AG08396 (cell line): Measurements from ENCODE around the gene SNUPN.
A peak's percentile ranks its signal among the peaks of the same experiment; 100 is the strongest.
"Not testable (repeated sequence)": the region's sequence is repeated elsewhere in the genome, so short reads cannot be mapped to it uniquely, and the experiment has no call there.

Source experiments
- DNase-seq: peaks from one replicate; pipeline ENCODE4 v3.0.0; 2012; ENCODE audit warnings: low spot score, mixed read lengths

The SNUPN gene

DNA sequence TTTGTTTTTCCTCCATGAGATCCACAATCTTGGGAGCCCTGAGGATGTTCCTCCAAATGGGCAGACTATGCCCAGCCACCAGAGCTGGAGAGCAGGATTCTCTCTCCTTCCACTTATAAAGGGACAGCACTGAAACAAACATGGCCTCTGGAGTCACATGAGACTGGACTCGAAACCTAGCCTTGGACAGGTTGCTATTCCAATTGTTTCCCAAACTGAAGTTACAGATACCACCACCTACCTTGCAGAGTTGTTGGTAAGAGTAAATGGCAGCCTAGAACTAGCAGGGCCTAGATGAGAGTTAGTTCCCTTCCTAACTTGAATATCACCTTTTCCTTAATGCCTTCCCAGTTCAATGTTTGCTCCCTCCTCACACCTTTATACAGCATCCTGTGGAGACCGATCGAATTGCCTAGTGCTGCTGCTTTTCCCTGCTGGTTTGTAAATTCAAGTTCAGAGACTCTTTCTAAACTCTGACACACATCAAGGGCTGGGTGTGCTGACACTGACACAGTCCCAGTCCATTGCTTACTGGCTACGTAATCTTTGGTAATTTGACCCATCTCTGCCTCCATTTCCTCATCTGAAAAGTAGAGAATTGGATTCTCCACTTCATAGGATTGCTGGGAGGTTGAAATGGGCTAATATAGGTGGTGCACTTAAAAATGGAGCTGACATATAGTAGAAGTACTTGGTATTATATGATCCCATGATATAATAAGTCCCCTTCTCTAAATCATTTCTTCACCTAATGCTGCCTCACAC, 11.9 kb upstream of the SNUPN start:
- no peak for DNase-seq

DNA sequence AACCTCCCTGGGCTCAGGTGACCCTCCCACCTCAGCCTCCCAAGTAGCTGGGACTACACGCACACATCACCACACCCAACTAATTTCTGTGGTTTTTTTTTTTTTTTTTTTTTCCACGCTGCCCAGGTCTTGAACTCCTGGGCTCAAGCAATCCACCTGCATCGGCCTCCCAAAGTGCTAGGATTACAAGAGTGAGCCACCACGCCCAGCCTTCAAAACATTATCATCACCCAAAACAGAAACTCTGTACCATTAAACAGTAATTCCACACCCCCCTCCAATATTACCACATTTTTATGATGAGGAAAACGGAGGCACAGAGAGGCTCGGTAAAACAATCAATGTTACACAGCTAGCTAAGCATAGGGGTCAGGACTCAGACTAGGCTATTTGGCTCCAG, 10.5 kb upstream of the SNUPN start:
- DNase-seq: no peak

DNA sequence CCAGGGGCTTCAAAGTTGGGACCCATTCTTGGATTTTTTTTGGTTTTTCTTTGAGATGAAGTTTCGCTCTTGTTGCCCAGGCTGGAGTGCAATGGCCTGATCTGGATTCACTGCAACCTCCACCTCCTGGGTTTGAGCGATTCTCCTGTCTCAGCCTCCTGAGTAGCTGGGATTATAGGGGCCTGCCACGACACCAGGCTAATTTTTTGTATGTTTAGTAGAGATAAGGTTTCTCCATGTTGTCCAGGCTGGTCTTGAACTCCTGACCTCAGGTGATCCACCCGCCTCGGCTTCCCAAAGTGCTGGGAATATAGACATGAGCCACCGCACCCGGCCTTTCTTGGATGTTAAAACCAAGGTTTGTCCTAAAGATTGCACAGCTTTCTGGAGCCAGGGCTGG, 8.4 kb upstream of the SNUPN start:
- not testable (repeated sequence) for DNase-seq

DNA sequence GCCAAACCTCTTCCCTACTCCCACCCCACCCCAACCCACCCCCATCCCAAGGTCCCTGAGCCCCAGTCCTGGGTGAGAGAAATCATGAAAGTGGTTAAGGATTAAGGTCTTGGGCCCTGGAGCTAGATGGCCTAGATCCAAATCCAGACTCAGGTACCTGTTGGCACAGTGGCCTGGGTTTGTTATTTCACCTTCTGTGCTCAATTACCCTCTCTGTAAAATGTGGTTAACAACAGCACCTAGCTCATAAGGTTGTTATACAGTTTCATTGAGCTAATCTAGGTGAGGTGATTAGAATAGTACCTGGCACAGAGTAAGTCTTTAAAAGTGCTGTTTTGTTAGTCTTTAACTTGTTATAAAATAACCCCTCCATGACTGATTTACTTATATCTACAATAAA, 6.4 kb upstream of the SNUPN start:
- no peak for DNase-seq

DNA sequence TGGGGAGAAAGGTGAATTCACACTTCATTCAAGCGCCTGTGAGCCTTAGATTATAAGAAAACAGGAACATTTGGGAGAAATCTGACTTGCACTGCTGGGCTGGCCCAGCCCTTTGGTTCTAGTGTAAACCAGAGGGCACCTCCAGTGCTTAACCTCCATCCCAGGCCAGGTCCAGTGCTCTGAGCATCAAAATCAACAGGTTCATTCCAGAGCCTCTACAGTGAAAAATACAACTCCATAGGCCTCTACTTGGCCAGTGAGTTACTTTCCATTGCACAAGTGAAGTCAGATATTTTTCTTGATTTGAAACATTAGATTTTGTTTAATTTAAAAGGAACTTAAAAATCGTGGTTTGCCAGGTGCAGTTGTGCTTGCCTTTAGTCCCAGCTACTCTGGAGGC, 3.0 kb downstream of the SNUPN start:
- no peak for DNase-seq

DNA sequence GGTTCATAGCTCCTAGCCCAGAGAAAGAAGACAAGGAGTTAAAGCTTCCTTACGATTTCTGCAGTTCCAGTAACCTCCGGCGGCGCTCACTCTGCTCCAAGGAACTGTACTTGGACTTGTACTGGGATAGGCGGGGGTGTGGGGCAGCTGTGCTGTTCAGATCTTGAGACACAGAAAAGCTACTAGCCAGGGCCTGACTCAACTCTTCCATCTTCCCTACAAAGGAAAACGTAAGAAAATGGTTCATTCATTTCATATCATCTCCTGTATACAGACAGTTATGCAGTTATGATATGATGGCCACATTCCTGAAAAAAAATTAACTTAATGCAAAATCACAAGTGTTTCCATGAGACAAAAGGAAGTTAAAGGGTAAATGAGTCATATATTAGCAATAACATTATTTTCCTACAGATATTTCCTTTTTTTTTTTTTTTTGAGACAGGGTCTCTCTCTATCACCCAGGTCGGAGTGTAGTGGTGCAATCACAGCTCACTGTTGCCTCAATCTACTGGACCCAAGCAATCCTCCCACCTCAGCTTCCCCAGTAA, 4.6 kb downstream of the SNUPN start:
- DNase-seq: peak; percentile 90

DNA sequence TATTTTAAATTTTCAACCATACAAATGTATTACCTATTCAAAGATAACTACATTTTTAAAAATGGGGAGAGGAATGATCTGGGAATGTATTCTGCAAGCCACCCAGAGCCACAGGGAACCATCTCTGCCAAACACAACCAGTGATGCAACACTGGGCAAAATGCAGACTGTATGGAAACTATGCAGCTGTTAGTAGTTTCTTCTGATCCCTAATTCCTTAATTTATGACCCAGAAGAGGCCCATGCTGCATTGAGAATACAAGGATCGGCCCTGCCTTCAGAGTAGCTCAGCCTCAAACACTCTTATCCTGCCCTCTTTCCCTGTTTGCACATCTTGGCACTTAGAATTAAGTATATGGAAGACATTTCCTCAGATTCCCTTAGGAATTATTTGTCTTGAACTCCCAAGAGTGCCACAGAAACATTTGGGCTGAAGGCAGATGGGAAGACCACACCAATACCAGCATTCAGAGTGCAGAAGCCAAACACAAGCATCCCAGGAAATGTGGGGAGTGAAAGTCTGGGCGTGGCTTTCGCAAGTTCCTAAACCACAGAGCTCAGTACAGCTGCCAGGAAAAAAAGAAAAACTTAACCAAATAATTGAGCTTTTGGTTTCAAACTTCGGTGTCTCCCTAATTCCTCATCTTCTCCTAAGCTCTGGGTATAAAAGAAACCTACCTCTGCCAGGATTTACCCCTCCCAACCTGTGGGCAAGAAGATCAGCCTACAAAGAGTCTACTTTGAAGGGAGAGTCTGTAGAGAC, 5.3 kb downstream of the SNUPN start:
- DNase-seq: peak; percentile 52

DNA sequence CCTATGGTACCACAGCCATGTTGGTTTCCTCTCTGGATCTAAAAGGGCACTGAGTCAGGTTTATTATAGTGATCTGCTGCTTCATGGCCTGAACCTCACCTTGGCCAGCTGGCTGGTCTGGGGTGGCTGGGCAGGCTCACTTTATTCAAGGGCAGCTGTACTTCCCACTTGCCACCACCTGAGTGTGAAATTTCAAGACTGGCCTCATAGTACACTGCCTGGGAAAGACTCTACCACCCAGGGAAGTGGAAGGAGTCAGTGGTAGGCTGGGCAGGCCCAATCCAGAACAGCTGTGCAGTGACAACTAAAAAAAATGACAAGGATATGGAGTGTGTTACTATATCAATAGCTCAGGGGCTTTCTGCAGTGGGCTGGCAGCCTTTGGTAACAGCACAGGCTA, 8.8 kb downstream of the SNUPN start:
- no peak for DNase-seq

DNA sequence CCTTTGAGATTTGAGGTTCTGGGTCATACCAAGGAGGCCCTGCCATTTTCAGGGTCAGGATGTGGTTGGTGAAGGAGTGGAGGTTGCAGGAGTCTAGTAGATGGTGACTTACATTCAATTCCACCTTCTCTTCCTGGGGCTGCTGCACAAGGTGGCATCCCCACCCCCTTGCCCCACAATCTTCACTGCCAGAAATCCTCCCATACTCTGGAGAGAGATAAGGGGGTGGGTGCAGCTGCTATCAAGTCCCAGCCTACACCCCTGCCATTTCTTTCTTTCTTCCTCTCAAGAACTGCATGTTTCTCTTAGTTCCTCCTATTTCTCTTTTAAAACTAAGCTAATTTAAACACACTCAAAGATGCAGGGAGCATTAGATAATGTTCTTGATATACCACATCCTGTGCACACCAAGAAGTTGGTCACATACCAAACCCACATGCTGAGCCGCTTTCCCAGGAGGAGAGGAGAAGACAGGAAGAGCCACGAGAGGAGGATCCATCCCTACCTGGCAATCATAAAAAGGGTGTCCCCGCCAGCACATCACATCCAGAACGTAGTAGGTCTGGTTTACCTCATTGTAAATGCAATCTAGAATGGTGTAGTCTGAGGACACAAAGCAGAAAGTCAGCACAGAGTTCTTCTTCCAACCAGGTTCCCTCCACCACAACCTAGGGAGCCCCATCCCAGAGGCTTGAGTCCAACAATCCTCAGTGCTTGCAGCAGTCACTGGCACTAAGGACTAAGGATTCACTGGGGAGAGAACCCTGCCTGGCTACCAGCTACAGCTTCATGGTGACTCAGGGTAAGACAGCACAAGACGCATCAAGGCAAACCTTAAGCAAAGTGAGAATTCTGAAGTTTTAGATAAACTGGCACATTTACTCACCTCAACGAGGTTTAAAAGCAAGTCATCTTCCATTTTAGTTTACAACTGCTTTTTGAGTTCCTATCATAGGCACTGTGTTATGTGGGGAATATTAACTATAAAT, 18.5 kb downstream of the SNUPN start:
- no peak for DNase-seq

DNA sequence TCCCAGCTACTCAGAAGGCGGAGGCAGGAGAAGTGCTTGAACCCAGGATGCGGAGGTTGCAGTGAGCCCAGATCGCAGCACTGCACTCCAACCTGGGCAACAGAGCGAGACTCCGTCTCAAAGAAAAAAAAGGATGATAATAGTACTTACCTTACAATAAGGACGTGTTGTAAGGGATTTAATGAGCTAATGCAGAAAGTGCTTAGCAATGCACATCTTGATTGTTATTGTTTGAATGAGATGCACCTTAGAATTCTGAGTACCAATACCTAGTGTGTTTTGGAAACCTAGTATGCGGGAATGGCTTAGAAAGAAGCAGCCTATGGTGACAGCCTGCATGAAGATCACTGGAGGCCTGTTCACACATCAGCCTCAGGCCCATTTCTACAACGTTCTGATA, 19.5 kb downstream of the SNUPN start:
- DNase-seq: no peak

DNA sequence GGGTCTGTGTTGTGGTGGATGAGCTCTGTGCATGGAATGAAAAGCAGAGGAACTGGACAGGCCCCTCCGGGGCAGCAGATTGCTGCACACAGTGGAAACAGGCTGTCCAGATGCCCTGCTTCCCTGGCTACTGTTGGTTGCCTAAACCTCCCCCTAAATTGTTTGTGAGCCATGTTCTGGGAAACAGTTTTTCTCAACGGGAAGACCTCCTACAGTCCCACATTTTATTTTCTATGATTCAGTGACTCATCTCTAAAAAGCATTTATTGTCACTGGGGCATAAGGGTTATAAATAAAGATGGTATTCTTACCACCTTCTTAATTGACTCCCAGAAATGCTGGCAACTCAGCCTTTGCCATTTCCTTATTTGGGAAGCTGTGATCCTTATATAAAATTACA, 26.1 kb downstream of the SNUPN start:
- DNase-seq: no peak

DNA sequence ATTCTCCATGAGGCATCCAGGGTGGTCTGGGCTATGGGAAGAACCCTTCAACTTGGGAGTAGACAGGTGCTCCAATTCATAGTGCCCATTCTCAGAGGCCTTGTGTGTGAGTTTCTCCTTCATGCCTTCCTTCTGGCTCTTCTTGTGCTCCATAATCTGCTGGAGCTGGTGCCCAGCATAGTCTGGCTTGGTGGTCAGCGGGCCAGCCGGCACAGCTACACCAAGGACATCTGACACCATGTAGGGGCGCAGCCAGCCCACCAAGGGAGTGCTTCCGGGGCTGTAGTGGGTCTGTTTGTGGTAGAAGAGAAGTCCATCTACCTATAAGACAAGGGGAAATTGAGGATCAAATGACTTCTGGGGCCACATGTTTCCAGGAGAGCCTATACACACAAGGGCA, 27.2 kb downstream of the SNUPN start:
- no peak for DNase-seq

DNA sequence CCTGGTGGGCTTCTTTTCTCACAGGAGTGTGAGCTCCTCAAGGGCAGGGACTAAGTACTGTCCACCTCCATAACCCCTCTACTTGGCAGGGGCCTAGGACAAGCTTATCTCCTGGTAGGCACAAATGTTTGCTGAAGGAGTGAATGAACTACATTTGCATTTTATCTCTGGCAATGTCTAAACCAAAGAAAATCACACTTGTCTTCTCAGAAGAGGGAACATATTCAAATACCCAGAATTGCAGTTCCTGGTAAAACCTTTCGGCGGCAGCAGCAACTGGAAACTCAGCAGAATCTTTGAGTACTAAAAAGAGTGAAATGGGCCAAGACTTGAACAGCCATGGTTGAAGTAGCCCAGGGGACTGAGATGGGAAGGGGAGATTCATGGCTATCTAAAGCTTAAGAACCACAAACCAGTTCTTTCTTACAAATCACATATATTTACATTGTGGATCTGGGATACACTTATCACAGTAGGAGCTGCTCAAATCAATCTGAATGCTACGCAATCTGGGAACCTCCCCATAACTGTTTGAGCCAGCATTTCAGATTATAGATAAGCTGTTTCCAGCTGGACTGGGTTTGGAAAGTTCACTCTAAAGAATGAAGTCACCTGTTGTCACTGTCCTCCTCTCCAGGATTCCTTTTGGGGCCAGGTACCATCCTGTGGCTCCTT, 27.7 kb downstream of the SNUPN start:
- no peak for DNase-seq

DNA sequence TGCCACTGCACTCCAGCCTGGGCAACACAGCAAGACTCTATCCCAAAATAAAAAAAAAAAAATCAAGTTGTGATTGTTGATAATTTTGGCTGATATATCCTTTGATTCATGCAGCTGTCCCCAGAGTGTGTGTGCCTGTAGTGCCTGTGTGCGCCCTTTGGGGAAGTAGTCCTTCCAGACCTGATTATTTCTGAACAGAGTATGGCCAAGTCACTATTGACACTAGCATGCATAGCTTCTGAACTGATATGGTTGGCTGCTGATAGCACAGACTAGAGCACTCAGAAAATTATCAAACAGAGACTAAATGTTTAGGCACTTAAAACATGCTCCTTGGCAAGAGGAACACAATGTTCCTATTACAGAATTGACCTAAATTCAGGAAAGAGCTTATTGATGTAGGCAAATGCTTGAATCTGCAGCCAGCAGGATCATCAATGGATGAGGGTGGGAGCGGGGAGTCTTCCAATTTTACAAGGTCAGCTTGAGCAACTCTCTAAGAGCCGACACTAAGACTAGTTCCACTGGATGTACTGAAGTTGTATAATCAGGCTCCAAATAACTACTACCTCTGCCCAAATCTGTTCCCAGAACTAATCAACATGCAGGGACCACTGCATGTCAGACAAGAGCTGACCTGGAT, 28.7 kb downstream of the SNUPN start:
- no peak for DNase-seq

DNA sequence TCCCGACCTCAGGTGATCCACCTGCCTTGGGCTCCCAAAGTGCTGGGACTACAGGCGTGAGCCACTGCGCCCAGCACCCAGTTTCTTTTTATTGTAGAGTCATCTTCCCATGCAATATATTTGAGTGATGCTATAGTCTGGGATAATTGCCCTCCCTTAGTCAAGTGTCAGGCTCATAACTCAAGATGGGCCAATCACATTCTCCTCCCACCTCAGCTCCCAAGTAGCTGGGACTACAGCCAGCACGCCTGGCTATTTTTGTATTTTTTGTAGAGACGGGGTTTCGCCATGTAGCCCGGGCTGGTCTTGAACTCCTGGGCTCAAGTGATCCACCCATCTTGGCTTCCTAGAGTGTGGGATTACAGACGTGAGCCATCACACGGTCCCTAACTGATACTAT, 31.2 kb downstream of the SNUPN start:
- no peak for DNase-seq

DNA sequence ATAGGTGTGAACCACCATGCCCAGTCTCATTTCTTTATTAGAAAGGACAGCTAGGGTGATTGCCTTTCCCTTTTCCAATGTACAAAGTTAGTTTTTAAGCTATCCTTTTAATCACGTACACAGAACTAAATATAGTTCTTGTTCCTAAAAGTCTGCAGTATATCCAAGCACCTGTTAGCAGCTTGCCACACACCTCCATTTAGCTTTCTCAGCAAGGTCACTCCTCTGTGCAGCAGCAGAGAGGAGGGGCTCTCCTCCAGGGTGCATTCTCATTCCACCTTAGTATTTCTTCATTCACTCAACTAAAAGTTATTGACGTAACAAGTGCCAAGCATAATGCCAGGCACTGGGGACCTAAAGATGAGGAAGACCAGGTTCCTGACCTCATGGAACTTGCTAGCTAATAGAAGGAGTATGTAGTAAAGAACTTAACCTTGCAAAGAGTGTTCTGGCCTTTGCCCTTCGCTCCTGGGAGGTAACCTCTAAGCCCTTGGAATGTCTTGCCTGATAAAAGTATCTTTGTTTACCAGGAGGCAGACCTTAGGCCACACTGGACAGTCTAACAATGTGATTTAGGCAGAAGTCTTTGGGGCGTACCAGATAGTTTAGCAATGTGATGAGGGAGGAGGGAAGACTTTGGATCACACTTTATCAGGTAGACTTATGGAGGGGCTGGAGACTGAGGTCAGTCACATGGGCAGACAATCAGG, 33.7 kb downstream of the SNUPN start:
- DNase-seq: no peak

DNA sequence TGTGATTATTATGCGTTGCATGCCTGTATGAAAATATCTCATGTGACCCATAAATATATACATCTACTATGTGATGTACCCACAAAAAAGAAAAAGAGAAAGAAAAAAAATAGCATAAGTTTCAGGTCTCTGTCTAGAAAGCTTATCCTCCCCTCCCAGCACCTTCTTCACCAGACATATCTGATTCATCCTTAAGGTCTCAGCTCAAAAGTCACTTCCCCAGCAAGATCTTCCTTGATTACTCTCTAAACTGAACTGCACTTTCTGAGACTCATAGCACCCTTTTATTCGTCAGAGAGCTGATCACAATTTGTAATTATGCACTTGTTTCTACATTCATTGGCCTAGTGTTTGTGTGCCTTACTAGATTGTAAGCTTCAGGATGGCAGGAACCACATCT, 35.3 kb downstream of the SNUPN start:
- no peak for DNase-seq

DNA sequence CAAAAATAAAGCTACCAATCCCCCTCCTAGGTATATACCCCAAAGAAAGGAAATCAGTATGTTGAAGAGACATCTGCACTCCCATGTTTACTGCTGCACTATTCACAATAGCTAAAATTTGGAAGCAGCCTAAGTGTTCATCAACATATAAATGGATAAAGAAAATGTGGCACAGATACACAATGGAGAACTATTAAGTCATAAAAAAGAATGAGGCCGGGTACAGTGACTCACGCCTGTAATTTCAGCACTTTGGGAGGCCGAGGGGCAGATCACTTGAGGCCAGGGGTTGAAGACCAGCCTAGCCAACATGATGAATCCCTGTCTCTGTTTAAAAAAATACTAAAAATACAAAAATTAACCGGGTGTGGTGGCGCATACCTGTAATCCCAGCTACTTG, 36.5 kb downstream of the SNUPN start:
- DNase-seq: no peak

DNA sequence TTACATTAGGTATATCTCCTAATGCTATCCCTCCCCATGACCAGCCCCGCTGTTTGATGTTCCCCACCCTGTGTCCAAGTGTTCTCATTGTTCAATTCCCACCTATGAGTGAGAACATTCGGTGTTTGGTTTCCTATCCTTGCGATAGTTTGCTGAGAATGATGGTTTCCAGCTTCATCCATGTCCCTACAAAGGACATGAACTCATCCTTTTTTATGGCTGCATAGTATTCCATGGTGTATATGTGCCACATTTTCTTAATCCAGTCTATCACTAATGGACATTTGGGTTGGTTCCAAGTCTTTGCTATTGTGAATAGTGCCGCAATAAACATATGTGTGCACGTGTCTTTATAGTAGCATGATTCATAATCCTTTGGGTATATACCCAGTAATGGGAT, 39.1 kb downstream of the SNUPN start:
- not testable (repeated sequence) for DNase-seq

DNA sequence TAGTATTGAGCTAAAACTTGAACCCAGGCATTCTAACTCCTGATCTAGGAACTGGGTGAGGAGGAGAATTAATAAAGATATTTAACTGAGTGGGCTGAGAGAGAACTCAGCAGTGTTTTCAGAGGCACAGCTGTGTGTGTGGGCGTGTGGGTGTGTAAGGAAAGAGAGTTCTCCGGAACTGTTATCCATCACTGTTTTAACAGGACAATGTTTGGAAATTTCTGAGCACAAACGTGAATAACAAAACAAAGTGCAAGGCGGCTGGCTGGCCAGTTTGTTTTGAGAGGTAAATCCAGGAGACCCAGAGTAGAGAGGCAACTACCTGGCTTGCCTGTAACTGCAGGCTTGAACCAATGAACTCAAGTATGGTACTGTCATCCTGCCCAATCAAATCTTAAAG, 41.4 kb downstream of the SNUPN start:
- DNase-seq: no peak
